Liver (tissue), 3 donors: ENCODE results near the gene MYLIP.

Source experiments
- GABPA ChIP-seq, 2 donors: IDR thresholded peaks in 1 of 2; conservative IDR thresholded peaks in 1 of 2; 2 replicates each; pipeline ENCODE4 v1.6.1; 2016; ENCODE audit warnings: antibody characterized with exemption in 2 of 2, mild to moderate bottlenecking in 1 of 2, moderate library complexity in 1 of 2
- HNF4G ChIP-seq: IDR thresholded peaks from 2 replicates; pipeline ENCODE4 v1.6.1; 2016; ENCODE audit warnings: antibody characterized with exemption
- JUND ChIP-seq, 2 donors: IDR thresholded peaks; 2 replicates each; pipeline ENCODE4 v1.6.1; 2016; ENCODE audit warnings: antibody characterized with exemption in 2 of 2
- NR2F2 ChIP-seq: IDR thresholded peaks from 2 replicates; pipeline ENCODE4 v1.6.1; 2016; ENCODE audit warnings: antibody characterized with exemption
- TAF1 ChIP-seq: conservative IDR thresholded peaks from 2 replicates; pipeline ENCODE4 v1.6.1; 2016; ENCODE audit warnings: antibody characterized with exemption, mild to moderate bottlenecking
- YY1 ChIP-seq: IDR thresholded peaks from 2 replicates; pipeline ENCODE4 v1.6.1; 2016; ENCODE audit warnings: antibody characterized with exemption, mild to moderate bottlenecking
- TF ChIP-seq, protein P1 (sequence below): fragments of 150-350 bp; IDR thresholded peaks from 2 replicates; pipeline ENCODE4 v1.5.1; 2017; ENCODE audit warnings: improper control_type of control experiment, low read depth, low read length; ENCODE audit not compliant: missing input control
- TF ChIP-seq, protein P2 (sequence below): IDR thresholded peaks from 2 replicates; pipeline ENCODE4 v1.6.1; 2016; ENCODE audit warnings: antibody characterized with exemption
- TF ChIP-seq, protein P3 (sequence below): IDR thresholded peaks from 2 replicates; pipeline ENCODE4 v1.6.1; 2016; ENCODE audit warnings: antibody characterized with exemption
- donor health status: healthy.
- donor health status: healthy.

DNA sequence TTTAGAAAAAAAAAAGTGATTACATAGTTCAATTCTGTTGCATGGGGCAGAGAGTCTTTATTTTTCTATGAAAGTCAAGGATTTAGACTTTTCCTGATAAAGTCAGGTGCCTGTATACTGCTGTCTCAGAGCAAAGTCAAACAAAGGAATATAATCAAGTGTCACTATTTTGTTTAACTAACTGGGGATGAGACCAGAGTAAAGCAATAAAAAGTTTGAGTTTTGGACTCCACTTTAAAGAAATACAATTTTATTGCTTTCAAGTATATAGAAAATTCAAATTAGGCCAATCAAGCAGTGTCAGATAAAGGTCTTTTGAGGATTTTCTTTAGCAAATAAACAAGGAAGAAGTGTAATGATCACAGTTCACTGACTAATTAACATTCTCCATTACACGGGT lies 48.7 kb upstream of the MYLIP start:
- no peak for TF ChIP-seq GABPA (IDR thresholded peaks at IDR 0.05 in 1 of 2, conservative IDR thresholded peaks at IDR 0.05 in 1 of 2)
- TF ChIP-seq, protein P1, sequence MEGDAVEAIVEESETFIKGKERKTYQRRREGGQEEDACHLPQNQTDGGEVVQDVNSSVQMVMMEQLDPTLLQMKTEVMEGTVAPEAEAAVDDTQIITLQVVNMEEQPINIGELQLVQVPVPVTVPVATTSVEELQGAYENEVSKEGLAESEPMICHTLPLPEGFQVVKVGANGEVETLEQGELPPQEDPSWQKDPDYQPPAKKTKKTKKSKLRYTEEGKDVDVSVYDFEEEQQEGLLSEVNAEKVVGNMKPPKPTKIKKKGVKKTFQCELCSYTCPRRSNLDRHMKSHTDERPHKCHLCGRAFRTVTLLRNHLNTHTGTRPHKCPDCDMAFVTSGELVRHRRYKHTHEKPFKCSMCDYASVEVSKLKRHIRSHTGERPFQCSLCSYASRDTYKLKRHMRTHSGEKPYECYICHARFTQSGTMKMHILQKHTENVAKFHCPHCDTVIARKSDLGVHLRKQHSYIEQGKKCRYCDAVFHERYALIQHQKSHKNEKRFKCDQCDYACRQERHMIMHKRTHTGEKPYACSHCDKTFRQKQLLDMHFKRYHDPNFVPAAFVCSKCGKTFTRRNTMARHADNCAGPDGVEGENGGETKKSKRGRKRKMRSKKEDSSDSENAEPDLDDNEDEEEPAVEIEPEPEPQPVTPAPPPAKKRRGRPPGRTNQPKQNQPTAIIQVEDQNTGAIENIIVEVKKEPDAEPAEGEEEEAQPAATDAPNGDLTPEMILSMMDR, result no peak
- no peak for TF ChIP-seq HNF4G
- no peak for TF ChIP-seq JUND (IDR thresholded peaks at IDR 0.05)
- no peak for TF ChIP-seq TAF1
- TF ChIP-seq YY1, result no peak
- TF ChIP-seq NR2F2, result no peak
- TF ChIP-seq, protein P2, sequence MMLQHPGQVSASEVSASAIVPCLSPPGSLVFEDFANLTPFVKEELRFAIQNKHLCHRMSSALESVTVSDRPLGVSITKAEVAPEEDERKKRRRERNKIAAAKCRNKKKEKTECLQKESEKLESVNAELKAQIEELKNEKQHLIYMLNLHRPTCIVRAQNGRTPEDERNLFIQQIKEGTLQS, result no peak
- TF ChIP-seq, protein P3, sequence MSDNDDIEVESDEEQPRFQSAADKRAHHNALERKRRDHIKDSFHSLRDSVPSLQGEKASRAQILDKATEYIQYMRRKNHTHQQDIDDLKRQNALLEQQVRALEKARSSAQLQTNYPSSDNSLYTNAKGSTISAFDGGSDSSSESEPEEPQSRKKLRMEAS, result no peak
